ENCODE measurements around the gene RAD21L1. TPM values are rescaled to one million over a fixed set of nuclear protein-coding genes. Genes with fewer than 3 reads are reported as not detected.

The RAD21L1 gene
- total RNA-seq, 1 donor from 2014 or later, result not detected

DNA sequence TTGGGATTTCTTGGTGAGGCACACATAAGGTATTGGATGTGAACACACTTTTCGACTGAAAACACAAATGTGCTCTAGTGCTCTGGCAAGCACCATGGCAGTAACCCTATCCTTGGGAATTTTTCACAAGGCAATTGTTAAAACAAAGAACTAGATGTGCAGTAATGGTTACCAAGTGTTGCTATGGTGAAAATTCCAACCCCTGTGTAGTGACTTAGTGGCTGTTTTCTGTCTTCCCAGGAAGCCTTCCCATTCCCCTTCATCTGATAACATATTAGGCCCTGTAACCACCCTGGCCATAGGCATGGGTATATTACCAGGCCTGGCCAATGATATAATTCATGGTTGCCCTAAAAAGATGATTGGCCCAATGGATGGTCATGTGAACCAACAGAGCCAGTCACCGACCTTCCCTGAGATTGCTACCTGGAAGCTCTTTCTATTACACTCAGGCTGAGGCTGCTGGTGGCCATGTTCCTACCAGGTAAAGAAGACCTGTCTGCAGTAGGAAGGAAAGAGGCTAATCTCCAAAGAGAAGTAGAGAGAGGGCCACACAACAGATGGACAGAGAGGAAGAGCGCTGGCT, 18.5 kb upstream of the RAD21L1 start:
- TF ChIP-seq POLR2AphosphoS5 (IDR thresholded peaks at IDR 0.05; ENCODE audit: insufficient read depth in 1 of 2, low read depth in 1 of 2) (no peak), POLR2A (IDR thresholded peaks at IDR 0.05) (no peak)
- TF ChIP-seq, protein P1, sequence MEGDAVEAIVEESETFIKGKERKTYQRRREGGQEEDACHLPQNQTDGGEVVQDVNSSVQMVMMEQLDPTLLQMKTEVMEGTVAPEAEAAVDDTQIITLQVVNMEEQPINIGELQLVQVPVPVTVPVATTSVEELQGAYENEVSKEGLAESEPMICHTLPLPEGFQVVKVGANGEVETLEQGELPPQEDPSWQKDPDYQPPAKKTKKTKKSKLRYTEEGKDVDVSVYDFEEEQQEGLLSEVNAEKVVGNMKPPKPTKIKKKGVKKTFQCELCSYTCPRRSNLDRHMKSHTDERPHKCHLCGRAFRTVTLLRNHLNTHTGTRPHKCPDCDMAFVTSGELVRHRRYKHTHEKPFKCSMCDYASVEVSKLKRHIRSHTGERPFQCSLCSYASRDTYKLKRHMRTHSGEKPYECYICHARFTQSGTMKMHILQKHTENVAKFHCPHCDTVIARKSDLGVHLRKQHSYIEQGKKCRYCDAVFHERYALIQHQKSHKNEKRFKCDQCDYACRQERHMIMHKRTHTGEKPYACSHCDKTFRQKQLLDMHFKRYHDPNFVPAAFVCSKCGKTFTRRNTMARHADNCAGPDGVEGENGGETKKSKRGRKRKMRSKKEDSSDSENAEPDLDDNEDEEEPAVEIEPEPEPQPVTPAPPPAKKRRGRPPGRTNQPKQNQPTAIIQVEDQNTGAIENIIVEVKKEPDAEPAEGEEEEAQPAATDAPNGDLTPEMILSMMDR (IDR thresholded peaks at IDR 0.05), result no peak
- Histone ChIP-seq H3K27me3 (no peaks in the 10 kb centered on the region), H3K36me3 (no peaks in the 10 kb centered on the region), H3K4me3 (no peak overlapping the region), H3K9me3 (no peaks in the 10 kb centered on the region), H3K4me1 (no peaks in the 10 kb centered on the region), H3K27ac (no peak overlapping the region)
- intact Hi-C loops (cut with DNase I), result loop anchor here (10.0 kb wide), 1 partner anchor 393 kb away; no protein-coding TSS in a partner anchor
- peak in 1 of 2 donors; percentile 32 for DNase-seq (ENCODE audit: extremely low spot score in 2 of 2)

DNA sequence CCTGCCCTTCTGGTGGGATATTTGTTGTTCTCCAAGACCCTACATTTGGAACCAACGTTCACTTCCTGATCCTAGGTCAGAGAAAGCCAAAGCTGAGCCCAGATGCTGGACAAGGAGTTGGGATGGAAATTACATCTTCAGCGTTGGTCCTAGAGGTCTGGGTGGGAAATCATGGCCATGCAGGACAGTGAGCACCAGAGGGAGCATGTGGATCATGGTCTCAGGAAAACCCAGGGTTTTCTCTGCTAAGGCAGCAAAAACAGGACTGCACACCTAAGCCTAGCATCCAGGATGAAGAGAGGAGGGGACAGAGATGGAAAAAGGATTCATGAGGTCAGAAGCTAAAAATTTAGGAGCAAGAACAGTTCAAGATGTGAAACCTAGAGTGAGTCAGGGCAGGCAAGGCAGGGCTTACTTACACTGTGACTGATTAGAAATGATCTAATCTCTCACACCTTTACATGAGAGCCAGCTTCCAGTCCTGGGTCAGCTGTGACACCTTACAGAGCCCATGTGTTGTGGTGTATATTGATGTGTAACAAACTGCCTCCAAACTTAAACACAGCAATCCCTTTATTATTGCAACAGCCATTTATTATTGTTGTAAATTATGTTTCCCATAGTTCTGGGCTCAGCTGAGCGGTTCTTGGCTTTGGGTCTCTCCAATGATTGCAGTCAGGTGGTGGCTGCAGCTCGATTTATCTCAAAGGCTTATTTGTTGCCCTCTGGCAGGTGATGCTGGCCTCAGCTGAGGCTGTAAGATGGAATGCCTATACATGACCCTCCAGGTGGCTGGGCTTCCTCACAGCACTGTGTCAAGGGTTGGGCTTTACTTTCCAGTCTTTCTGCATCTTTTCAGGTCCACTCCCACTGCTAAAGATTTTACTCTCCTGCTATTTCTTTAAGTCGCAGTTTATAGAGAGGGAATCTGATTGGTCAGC, 16.1 kb upstream of the RAD21L1 start:
- Histone ChIP-seq H3K9me3 (no peaks in the 10 kb centered on the region), H3K27ac (no peak overlapping the region), H3K27me3 (no peaks in the 10 kb centered on the region), H3K36me3 (no peaks in the 10 kb centered on the region), H3K4me1 (no peaks in the 10 kb centered on the region), H3K4me3 (no peak overlapping the region)
- TF ChIP-seq POLR2AphosphoS5 (IDR thresholded peaks at IDR 0.05; ENCODE audit: insufficient read depth in 1 of 2, low read depth in 1 of 2), result no peak
- TF ChIP-seq POLR2A (IDR thresholded peaks at IDR 0.05), result no peak
- TF ChIP-seq, protein P1 (IDR thresholded peaks at IDR 0.05), result no peak
- peak in 1 of 2 donors; percentile 29 for DNase-seq (ENCODE audit: extremely low spot score in 2 of 2)
- intact Hi-C loops (cut with DNase I), result loop anchor here (10.0 kb wide), 1 partner anchor 395 kb away; no protein-coding TSS in a partner anchor

DNA sequence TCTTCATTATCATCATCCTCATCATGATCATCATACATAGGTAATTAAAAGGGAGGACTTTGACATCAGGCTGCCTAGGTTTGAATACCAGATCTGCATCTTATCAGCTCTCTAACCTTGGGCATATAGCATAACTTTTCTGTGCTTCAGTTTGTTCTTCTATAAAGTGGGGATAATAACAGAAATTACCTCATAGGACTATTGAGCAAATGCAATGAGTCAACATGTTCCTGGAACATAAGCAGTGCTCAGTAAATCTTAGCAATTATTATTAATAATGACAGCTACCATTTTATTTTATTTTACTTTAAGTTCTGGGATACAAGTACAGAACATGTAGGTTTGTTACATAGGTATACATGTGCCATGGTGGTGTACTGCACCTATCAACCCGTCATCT, 15.3 kb upstream of the RAD21L1 start:
- H3K4me3 ChIP-seq, result no peak overlapping the region
- no peaks in the 10 kb centered on the region for H3K36me3 ChIP-seq
- H3K27ac ChIP-seq, result no peak overlapping the region
- no peaks in the 10 kb centered on the region for H3K4me1 ChIP-seq
- H3K27me3 ChIP-seq, result no peaks in the 10 kb centered on the region
- no peaks in the 10 kb centered on the region for H3K9me3 ChIP-seq
- TF ChIP-seq, protein P1 (IDR thresholded peaks at IDR 0.05), result no peak
- TF ChIP-seq POLR2A (IDR thresholded peaks at IDR 0.05) (no peak), POLR2AphosphoS5 (IDR thresholded peaks at IDR 0.05; ENCODE audit: insufficient read depth in 1 of 2, low read depth in 1 of 2) (no peak)
- intact Hi-C loops (cut with DNase I), result no loop called here
- DNase-seq (ENCODE audit: extremely low spot score in 2 of 2), result no peak

DNA sequence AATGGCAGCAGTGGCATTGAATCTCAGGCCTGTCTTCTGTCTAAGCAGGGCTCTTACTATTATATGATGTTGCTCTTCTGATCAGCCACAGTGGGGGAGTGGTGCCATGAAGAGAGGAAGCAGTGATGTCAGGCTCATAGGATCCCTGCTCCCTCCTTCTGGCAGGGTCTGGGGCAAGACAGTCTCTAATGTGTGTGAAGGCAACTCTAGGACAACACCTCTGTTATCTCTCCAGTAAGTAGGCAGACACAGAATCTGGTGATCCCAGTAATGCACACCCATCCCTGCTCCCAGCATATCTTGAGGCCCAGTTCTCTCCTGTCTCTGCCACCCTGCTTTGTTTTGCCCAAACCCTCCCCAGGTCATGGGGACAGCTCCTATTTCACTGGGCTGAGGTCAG, 13.8 kb upstream of the RAD21L1 start:
- no peaks in the 10 kb centered on the region for H3K4me1 ChIP-seq
- DNase-seq (ENCODE audit: extremely low spot score in 2 of 2), result no peak
- TF ChIP-seq, protein P1 (IDR thresholded peaks at IDR 0.05), result no peak
- TF ChIP-seq POLR2A (IDR thresholded peaks at IDR 0.05) (no peak), POLR2AphosphoS5 (IDR thresholded peaks at IDR 0.05; ENCODE audit: insufficient read depth in 1 of 2, low read depth in 1 of 2) (no peak)
- H3K4me3 ChIP-seq, result no peak overlapping the region
- no peaks in the 10 kb centered on the region for H3K9me3 ChIP-seq
- H3K36me3 ChIP-seq, result no peaks in the 10 kb centered on the region
- no peak overlapping the region for H3K27ac ChIP-seq
- no peaks in the 10 kb centered on the region for H3K27me3 ChIP-seq
- intact Hi-C loops (cut with DNase I), result no loop called here
